ENCODE results near the gene MYL10. TPM values are rescaled to one million over a fixed set of nuclear protein-coding genes. Genes with fewer than 3 reads are reported as not detected.
"Not testable (repeated sequence)": the region's sequence is repeated elsewhere in the genome, so short reads cannot be mapped to it uniquely, and the experiment has no call there.

MYL10 gene
- total RNA-seq, 1 donor from 2014 or later: not detected

- no peak for TF ChIP-seq CTCF (conservative IDR thresholded peaks at IDR 0.05; ENCODE audit: low read depth, low read length)
- DNase-seq (ENCODE audit: low read depth): no peak
- no peak overlapping the region for H3K4me3 ChIP-seq (ENCODE audit: low read depth, low read length)
These were observed 30.6 kb upstream of the MYL10 start for GRCh38 chr7:101659706-101660105.

GRCh38 chr7:101657171-101657570, 28.1 kb upstream of the MYL10 start:
- DNase-seq (ENCODE audit: low read depth): no peak
- no peak overlapping the region for H3K4me3 ChIP-seq (ENCODE audit: low read depth, low read length)
- no peak for TF ChIP-seq CTCF (conservative IDR thresholded peaks at IDR 0.05; ENCODE audit: low read depth, low read length)

- no peak overlapping the region for H3K4me3 ChIP-seq (ENCODE audit: low read depth, low read length)
- no peak for TF ChIP-seq CTCF (conservative IDR thresholded peaks at IDR 0.05; ENCODE audit: low read depth, low read length)
- no peak for DNase-seq (ENCODE audit: low read depth)
These were observed 22.0 kb upstream of the MYL10 start for GRCh38 chr7:101651112-101651511.

GRCh38 chr7:101650579-101651081, 21.5 kb upstream of the MYL10 start:
- H3K4me3 ChIP-seq (ENCODE audit: low read depth, low read length): no peak overlapping the region
- no peak for DNase-seq (ENCODE audit: low read depth)
- no peak for TF ChIP-seq CTCF (conservative IDR thresholded peaks at IDR 0.05; ENCODE audit: low read depth, low read length)

GRCh38 chr7:101647876-101648275, 18.8 kb upstream of the MYL10 start:
- not testable (repeated sequence) for H3K4me3 ChIP-seq (ENCODE audit: low read depth, low read length); DNase-seq (ENCODE audit: low read depth)

- no peak for TF ChIP-seq CTCF (conservative IDR thresholded peaks at IDR 0.05; ENCODE audit: low read depth, low read length)
- no peak overlapping the region for H3K4me3 ChIP-seq (ENCODE audit: low read depth, low read length)
- DNase-seq (ENCODE audit: low read depth): no peak
These were observed 16.9 kb upstream of the MYL10 start for GRCh38 chr7:101645951-101646350.

GRCh38 chr7:101644879-101645278, 15.8 kb upstream of the MYL10 start:
- no peak for DNase-seq (ENCODE audit: low read depth)
- TF ChIP-seq CTCF (conservative IDR thresholded peaks at IDR 0.05; ENCODE audit: low read depth, low read length): no peak
- no peak overlapping the region for H3K4me3 ChIP-seq (ENCODE audit: low read depth, low read length)

GRCh38 chr7:101639127-101639526, 10.0 kb upstream of the MYL10 start:
- H3K4me3 ChIP-seq (ENCODE audit: low read depth, low read length); DNase-seq (ENCODE audit: low read depth): not testable (repeated sequence)
